Measurements from ENCODE around the gene AKAP12. TPM values are rescaled to one million over a fixed set of nuclear protein-coding genes. Genes with fewer than 3 reads are reported as not detected.
"Not testable (repeated sequence)": the region's sequence is repeated elsewhere in the genome, so short reads cannot be mapped to it uniquely, and the experiment has no call there.

Gene AKAP12
- total RNA-seq, 2 experiments from 2014 or later: 1.8 to 2.3 TPM

DNA sequence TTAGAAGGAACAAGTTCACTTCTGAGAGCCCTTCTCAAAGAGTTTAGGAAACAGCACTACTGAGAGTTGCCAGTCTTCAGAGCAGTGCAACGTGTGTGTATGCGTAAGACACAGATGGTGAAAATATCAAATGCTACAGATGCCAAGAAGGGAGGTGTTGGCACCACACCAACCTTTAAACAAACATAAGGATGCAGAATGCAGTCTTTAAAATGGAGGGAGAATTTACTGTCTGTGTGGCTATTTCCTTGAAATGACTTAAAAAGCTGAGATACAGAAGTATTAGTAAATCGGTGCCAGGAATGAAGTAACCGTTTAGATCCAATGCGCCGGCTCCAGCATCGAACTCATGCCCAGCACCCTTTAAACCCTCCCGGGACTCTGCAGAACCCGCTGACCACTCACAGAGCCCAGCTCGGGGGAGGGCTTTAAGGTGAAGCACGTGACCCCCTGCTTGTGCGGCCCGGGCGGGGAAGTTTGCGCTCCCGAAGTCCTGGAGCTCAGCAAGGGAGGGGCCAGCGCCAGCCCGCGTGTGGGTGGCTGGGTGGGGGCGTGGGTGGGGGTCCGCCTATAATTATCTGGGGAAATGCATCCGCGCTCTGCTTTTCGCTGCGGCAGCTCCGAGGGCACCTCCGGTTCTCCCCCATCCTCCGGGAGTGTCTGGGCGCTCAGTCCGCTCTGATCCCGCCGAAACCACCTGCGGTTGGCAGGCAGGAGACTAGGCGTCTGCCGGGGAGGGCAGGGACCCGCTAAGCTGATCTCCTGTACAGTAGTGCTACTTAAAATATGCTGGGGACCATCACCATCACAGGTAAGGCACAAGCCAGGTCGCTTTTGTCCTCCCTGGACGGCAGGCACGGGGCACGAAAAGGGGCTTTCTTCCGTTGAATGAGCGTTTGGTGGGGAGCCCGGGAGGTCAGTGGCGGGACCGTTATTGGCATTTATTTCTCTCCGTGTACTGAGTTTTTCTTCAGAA lies 85.6 kb downstream of the AKAP12 start:
- Mint-ChIP-seq H3K4me3 (peak overlapping the region; percentile 61), H3K9me3 (no peaks in the 10 kb centered on the region), H3K27me3 (peaks cover 58% of the 10 kb centered on the region), H3K4me1 (peaks cover 18% of the 10 kb centered on the region), H3K27ac (no peak overlapping the region), H3K36me3 (no peaks in the 10 kb centered on the region)
- DNase-seq: peak; percentile 5

GRCh38 chr6:151326116-151326825 lies 86.5 kb downstream of the AKAP12 start:
- peaks cover 55% of the 10 kb centered on the region for H3K27me3 Mint-ChIP-seq
- H3K4me1 Mint-ChIP-seq: peaks cover 18% of the 10 kb centered on the region
- DNase-seq: no peak
- no peak overlapping the region for H3K27ac Mint-ChIP-seq
- no peaks in the 10 kb centered on the region for H3K9me3 Mint-ChIP-seq
- H3K4me3 Mint-ChIP-seq: peak overlapping the region; percentile 61
- no peaks in the 10 kb centered on the region for H3K36me3 Mint-ChIP-seq

GRCh38 chr6:151327101-151327500 lies 87.3 kb downstream of the AKAP12 start:
- Mint-ChIP-seq H3K4me3 (no peak overlapping the region), H3K36me3 (no peaks in the 10 kb centered on the region), H3K4me1 (peaks cover 18% of the 10 kb centered on the region), H3K9me3 (no peaks in the 10 kb centered on the region), H3K27me3 (peaks cover 55% of the 10 kb centered on the region), H3K27ac (no peak overlapping the region)
- DNase-seq: no peak

- H3K27me3 Mint-ChIP-seq: peaks cover 35% of the 10 kb centered on the region
- no peaks in the 10 kb centered on the region for H3K9me3 Mint-ChIP-seq
- no peak overlapping the region for H3K4me3 Mint-ChIP-seq
- no peak overlapping the region for H3K27ac Mint-ChIP-seq
- no peak for DNase-seq
- H3K4me1 Mint-ChIP-seq: peaks cover 12% of the 10 kb centered on the region
- H3K36me3 Mint-ChIP-seq: no peaks in the 10 kb centered on the region
Measured at GRCh38 chr6:151330130-151330696, 90.4 kb downstream of the AKAP12 start.

GRCh38 chr6:151335930-151336329 lies 96.2 kb downstream of the AKAP12 start:
- H3K4me3 Mint-ChIP-seq: no peak overlapping the region
- H3K9me3 Mint-ChIP-seq: no peaks in the 10 kb centered on the region
- DNase-seq: no peak
- H3K27me3 Mint-ChIP-seq: peaks cover 8% of the 10 kb centered on the region
- peaks cover 3% of the 10 kb centered on the region for H3K4me1 Mint-ChIP-seq
- no peaks in the 10 kb centered on the region for H3K36me3 Mint-ChIP-seq
- no peak overlapping the region for H3K27ac Mint-ChIP-seq

DNA sequence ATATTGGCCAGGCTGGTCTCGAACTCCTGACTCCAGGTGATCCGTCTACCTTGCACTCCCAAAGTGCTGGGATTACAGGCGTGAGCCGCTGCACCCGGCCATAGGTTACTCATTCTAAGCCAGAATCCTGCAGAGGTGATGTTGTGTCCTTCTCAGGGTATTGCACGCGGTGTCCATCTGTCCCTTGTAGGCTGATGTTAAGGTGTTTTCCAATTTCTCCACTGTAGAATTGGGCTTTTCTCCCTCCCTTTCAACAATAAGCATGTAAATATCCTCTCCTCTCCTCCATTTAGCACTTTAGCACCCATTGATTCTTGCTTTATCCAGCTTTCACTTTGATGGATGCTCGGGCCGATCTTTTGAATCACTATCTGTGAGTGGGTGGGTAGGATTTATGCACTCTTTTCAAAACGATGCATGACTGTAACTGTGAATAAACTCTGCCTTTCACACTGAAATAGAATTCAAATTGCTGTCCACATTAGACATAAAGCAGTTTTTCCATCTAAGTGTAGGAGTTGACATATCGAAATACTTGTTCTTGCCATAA lies 99.0 kb downstream of the AKAP12 start:
- H3K4me1 Mint-ChIP-seq: peaks cover 3% of the 10 kb centered on the region
- no peak for DNase-seq
- peaks cover 7% of the 10 kb centered on the region for H3K27me3 Mint-ChIP-seq
- H3K36me3 Mint-ChIP-seq: no peaks in the 10 kb centered on the region
- no peak overlapping the region for H3K27ac Mint-ChIP-seq
- H3K9me3 Mint-ChIP-seq: no peaks in the 10 kb centered on the region
- H3K4me3 Mint-ChIP-seq: no peak overlapping the region

- Mint-ChIP-seq H3K4me1 (peaks cover 3% of the 10 kb centered on the region), H3K36me3 (no peaks in the 10 kb centered on the region), H3K9me3 (no peaks in the 10 kb centered on the region), H3K27ac (no peak overlapping the region), H3K4me3 (no peak overlapping the region), H3K27me3 (peaks cover 4% of the 10 kb centered on the region)
- DNase-seq: no peak
Measured at GRCh38 chr6:151339369-151339768, 99.6 kb downstream of the AKAP12 start.

DNA sequence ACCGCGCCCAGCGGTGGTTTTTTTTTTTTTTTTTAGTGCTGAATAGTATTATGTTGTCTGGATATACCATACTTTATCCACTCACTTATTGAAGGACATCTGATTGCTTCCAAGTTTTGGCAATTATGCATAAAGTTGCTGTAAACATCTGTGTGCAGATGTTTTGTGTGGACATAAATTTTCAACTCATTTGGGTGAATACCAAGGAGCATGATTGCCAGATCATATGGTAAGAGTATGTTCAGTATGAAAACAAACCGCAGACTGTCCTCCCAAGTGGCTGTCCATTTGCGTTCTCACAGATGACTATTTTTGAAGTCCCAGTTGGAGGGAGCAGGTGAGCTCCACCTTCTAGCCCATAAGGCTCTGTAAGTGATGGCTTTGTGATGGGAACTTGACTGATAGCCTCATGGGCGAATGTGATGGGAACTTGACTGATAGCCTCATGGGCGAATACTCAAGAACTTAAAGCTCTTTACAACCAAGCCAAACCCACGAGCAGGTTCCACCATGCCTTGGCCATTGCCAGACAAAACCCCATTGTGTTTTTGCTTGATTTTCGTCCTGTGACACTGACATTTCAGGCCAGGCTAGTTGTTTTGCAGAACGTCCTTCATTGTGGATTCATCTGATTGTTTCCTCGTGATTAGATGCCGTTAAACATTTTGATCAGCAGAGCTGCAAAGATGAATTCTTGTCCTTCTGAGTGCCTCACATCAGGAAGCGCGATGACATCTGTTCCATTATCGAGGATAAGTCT lies 100.6 kb downstream of the AKAP12 start:
- no peaks in the 10 kb centered on the region for H3K36me3 Mint-ChIP-seq
- peaks cover 4% of the 10 kb centered on the region for H3K27me3 Mint-ChIP-seq
- no peaks in the 10 kb centered on the region for H3K9me3 Mint-ChIP-seq
- no peak overlapping the region for H3K4me3 Mint-ChIP-seq
- H3K4me1 Mint-ChIP-seq: no peaks in the 10 kb centered on the region
- no peak for DNase-seq
- no peak overlapping the region for H3K27ac Mint-ChIP-seq

GRCh38 chr6:151341476-151342195 lies 101.9 kb downstream of the AKAP12 start:
- no peak overlapping the region for H3K27ac Mint-ChIP-seq
- H3K4me3 Mint-ChIP-seq: no peak overlapping the region
- no peaks in the 10 kb centered on the region for H3K27me3 Mint-ChIP-seq
- DNase-seq: no peak
- H3K9me3 Mint-ChIP-seq: no peaks in the 10 kb centered on the region
- H3K36me3 Mint-ChIP-seq: no peaks in the 10 kb centered on the region
- H3K4me1 Mint-ChIP-seq: no peaks in the 10 kb centered on the region

DNA sequence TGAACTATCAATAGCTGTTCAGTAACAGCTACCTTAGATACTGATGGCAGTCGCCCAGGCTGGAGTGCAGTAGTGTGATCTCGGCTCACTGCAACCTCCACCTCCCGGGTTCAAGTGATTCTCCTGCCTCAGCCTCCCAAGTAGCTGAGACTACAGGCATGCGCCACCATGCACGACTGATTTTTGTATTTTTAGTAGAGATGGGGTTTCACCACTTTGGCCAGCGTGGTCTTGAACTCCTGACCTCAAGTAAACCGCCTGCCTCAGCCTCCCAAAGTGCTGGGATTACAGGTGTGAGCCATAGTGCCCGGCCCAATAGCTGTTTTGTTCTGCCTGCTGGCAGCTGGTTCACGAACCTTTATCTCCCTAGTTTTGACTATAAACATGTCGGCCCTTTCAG lies 103.0 kb downstream of the AKAP12 start:
- H3K4me3 Mint-ChIP-seq, H3K4me1 Mint-ChIP-seq: not testable (repeated sequence)

DNA sequence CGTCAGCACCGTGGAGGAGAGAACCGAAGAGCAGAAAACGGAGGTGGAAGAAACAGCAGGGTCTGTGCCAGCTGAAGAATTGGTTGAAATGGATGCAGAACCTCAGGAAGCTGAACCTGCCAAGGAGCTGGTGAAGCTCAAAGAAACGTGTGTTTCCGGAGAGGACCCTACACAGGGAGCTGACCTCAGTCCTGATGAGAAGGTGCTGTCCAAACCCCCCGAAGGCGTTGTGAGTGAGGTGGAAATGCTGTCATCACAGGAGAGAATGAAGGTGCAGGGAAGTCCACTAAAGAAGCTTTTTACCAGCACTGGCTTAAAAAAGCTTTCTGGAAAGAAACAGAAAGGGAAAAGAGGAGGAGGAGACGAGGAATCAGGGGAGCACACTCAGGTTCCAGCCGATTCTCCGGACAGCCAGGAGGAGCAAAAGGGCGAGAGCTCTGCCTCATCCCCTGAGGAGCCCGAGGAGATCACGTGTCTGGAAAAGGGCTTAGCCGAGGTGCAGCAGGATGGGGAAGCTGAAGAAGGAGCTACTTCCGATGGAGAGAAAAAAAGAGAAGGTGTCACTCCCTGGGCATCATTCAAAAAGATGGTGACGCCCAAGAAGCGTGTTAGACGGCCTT lies 110.0 kb downstream of the AKAP12 start:
- Mint-ChIP-seq H3K9me3 (no peaks in the 10 kb centered on the region), H3K4me3 (no peak overlapping the region), H3K4me1 (no peaks in the 10 kb centered on the region), H3K27me3 (no peaks in the 10 kb centered on the region), H3K27ac (no peak overlapping the region), H3K36me3 (no peaks in the 10 kb centered on the region)
- no peak for DNase-seq

More for the DNA sequence above, 103.0 kb downstream of the AKAP12 start:
- not testable (repeated sequence) for DNase-seq, H3K36me3 Mint-ChIP-seq, H3K27me3 Mint-ChIP-seq, H3K27ac Mint-ChIP-seq, H3K9me3 Mint-ChIP-seq

DNA sequence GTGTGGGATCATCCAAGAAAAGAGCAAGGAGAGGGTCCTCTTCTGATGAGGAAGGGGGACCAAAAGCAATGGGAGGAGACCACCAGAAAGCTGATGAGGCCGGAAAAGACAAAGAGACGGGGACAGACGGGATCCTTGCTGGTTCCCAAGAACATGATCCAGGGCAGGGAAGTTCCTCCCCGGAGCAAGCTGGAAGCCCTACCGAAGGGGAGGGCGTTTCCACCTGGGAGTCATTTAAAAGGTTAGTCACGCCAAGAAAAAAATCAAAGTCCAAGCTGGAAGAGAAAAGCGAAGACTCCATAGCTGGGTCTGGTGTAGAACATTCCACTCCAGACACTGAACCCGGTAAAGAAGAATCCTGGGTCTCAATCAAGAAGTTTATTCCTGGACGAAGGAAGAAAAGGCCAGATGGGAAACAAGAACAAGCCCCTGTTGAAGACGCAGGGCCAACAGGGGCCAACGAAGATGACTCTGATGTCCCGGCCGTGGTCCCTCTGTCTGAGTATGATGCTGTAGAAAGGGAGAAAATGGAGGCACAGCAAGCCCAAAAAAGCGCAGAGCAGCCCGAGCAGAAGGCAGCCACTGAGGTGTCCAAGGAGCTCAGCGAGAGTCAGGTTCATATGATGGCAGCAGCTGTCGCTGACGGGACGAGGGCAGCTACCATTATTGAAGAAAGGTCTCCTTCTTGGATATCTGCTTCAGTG lies 110.8 kb downstream of the AKAP12 start:
- Mint-ChIP-seq H3K9me3 (no peaks in the 10 kb centered on the region), H3K27ac (no peak overlapping the region), H3K4me3 (no peak overlapping the region), H3K36me3 (no peaks in the 10 kb centered on the region), H3K27me3 (no peaks in the 10 kb centered on the region), H3K4me1 (no peaks in the 10 kb centered on the region)
- no peak for DNase-seq

GRCh38 chr6:151351146-151351700 lies 111.5 kb downstream of the AKAP12 start:
- Mint-ChIP-seq H3K36me3 (no peaks in the 10 kb centered on the region), H3K4me1 (no peaks in the 10 kb centered on the region), H3K4me3 (no peak overlapping the region), H3K27me3 (no peaks in the 10 kb centered on the region), H3K9me3 (no peaks in the 10 kb centered on the region), H3K27ac (no peak overlapping the region)
- DNase-seq: no peak
